HepG2 (cell line): Measurements from ENCODE around the gene CCDC88B. TPM values are rescaled to one million over a fixed set of nuclear protein-coding genes. Genes with fewer than 3 reads are reported as not detected.

Experiments used
- ATM ChIP-seq: fragments of 450-650 bp; IDR thresholded peaks from 2 replicates; pipeline ENCODE4 v1.7.1; 2017; ENCODE audit warnings: mild to moderate bottlenecking, borderline replicate concordance
- GPBP1L1 ChIP-seq: sonication (generic); formaldehyde crosslinking; IDR thresholded peaks from 2 replicates; pipeline ENCODE4 v1.5.0; 2020; ENCODE audit warnings: mild to moderate bottlenecking, missing genetic modification reagents
- HIVEP1 ChIP-seq: sonication (generic); formaldehyde crosslinking; IDR thresholded peaks from 2 replicates; pipeline ENCODE4 v1.4.0; 2020; ENCODE audit warnings: mild to moderate bottlenecking, missing genetic modification reagents
- MTA3 ChIP-seq: sonication (generic); formaldehyde crosslinking; IDR thresholded peaks from 2 replicates; pipeline ENCODE4 v1.4.0; 2020; ENCODE audit warnings: missing genetic modification reagents
- NPAS2 ChIP-seq: sonication (generic); formaldehyde crosslinking; IDR thresholded peaks from 2 replicates; pipeline ENCODE4 v1.8.0; 2022; ENCODE audit warnings: mild to moderate bottlenecking, missing genetic modification reagents, borderline replicate concordance
- PAX8 ChIP-seq: sonication (generic); formaldehyde crosslinking; IDR thresholded peaks from 2 replicates; pipeline ENCODE4 v1.8.0; 2022; ENCODE audit warnings: mild to moderate bottlenecking, missing genetic modification reagents, borderline replicate concordance
- SP5 ChIP-seq: IDR thresholded peaks from 2 replicates; pipeline ENCODE4 v1.6.1; 2016; ENCODE audit warnings: low read depth, borderline replicate concordance
- TRAFD1 ChIP-seq: sonication (generic); formaldehyde crosslinking; IDR thresholded peaks from 2 replicates; pipeline ENCODE4 v1.5.1; 2020; ENCODE audit warnings: missing genetic modification reagents, mild to moderate bottlenecking, borderline replicate concordance
- U2AF1 ChIP-seq: fragments of 200-400 bp; formaldehyde crosslinking; optimal IDR thresholded peaks from 2 replicates; pipeline ENCODE3; 2017; ENCODE audit warnings: mild to moderate bottlenecking, low read depth, low read length
- XRCC5 ChIP-seq: fragments of 200-400 bp; formaldehyde crosslinking; optimal IDR thresholded peaks from 2 replicates; pipeline ENCODE3; 2017; ENCODE audit warnings: mild to moderate bottlenecking, low read length
- ZFP36L2 ChIP-seq: sonication (generic); formaldehyde crosslinking; IDR thresholded peaks from 2 replicates; pipeline ENCODE4 v1.4.0; 2020; ENCODE audit warnings: missing genetic modification reagents
- ZGPAT ChIP-seq: IDR thresholded peaks from 2 replicates; pipeline ENCODE4 v1.6.1; 2016; ENCODE audit warnings: mild to moderate bottlenecking
- ZKSCAN5 ChIP-seq: sonication (generic); formaldehyde crosslinking; IDR thresholded peaks from 2 replicates; pipeline ENCODE4 v1.5.1; 2020; ENCODE audit warnings: mild to moderate bottlenecking, missing genetic modification reagents
- ZNF446 ChIP-seq: sonication (generic); formaldehyde crosslinking; IDR thresholded peaks from 2 replicates; pipeline ENCODE4 v1.5.0; 2020; ENCODE audit warnings: mild to moderate bottlenecking, missing genetic modification reagents
- ZNF572 ChIP-seq: sonication (generic); formaldehyde crosslinking; IDR thresholded peaks from 2 replicates; pipeline ENCODE4 v1.5.1; 2020; ENCODE audit warnings: mild to moderate bottlenecking, missing genetic modification reagents
- ZNF598 ChIP-seq: sonication (generic); formaldehyde crosslinking; IDR thresholded peaks from 2 replicates; pipeline ENCODE4 v1.5.1; 2020; ENCODE audit warnings: mild to moderate bottlenecking, missing genetic modification reagents, borderline replicate concordance
- ZNF614 ChIP-seq: IDR thresholded peaks from 2 replicates; pipeline ENCODE4 v1.6.1; 2018; ENCODE audit warnings: missing biosample characterization, missing genetic modification reagents, inconsistent platforms, borderline replicate concordance
- ZSCAN5A ChIP-seq: sonication (generic); formaldehyde crosslinking; IDR thresholded peaks from 2 replicates; pipeline ENCODE4 v1.8.0; 2022; ENCODE audit warnings: mild to moderate bottlenecking, missing genetic modification reagents, borderline replicate concordance
- polyA plus RNA-seq, 8 experiments: library from polyadenylated mRNA; depleted of rRNA in 3 of 8; stranded (reverse) in 7 of 8; unstranded in 1 of 8; fragments of >200 nt; fragmentation: Illumina TruSeq in 4 of 8; extraction: Trizol in 4 of 8; gene quantifications; 2 replicates each; pipeline versions ENCODE4 v1.2.1 to v1.2.3, GENCODE V29; 2011 to 2016; ENCODE audit warnings: low read depth in 4 of 8, missing spikeins in 1 of 8, mixed read lengths in 1 of 8; ENCODE audit not compliant: insufficient read depth in 1 of 8
- total RNA-seq, 5 experiments: library from RNA; depleted of rRNA; stranded (reverse); fragments of >200 nt; fragmentation: Illumina TruSeq; extraction: Trizol; gene quantifications; 2 replicates each; pipeline ENCODE4 v1.2.3, GENCODE V29; 2016; ENCODE audit warnings: low read depth in 1 of 5
- TF ChIP-seq, protein P1 (sequence below), 2 experiments: sonication (generic) in 1 of 2; formaldehyde crosslinking in 1 of 2; IDR thresholded peaks; 2 replicates each; pipeline versions ENCODE4 v1.5.1 to v1.6.1; 2011 to 2020; ENCODE audit warnings: borderline replicate concordance in 1 of 2, low read depth in 1 of 2, low read length in 1 of 2, mild to moderate bottlenecking in 1 of 2, missing genetic modification reagents in 1 of 2, moderate library complexity in 1 of 2

CCDC88B gene
- total and polyA plus RNA-seq, 2 of the 13 experiments (the other 11 are each of a cell fraction or from before 2014, with no cell fraction given), result 3.6 to 4.8 TPM

DNA sequence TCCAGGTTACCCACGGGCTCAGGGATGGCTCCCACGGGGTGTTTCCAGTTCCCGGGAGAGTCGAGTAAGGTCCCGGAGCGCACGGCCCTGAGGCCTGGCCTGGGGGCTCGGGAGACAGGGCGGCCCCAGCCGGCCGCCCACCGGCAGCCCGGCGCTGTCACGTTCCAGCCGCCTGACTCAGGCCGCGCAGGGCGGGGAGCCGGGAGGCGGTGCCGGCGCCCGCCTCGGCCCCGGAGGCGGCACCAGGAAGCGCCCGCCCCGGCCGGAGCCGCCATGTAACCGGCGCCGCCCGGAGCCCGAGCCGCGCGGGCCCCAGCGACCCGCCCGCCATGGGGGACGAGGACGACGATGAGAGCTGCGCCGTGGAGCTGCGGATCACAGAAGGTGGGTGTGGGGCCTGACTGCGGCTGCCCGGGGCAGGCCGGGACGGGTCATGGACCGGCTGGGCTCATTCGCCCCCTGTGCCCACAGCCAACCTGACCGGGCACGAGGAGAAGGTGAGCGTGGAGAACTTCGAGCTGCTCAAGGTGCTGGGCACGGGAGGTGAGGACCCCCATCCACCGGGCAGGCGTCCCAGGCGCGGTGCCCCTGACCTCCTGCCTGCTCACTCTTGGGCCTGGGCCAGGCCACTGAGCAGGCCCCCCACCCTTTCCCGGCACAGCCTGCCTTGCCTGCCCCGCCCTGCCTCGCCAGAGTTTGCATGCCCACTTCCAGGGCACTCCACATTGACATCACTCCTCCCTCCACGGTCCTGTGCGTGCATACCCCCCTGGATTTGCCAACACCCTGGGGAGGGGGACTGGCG is 19.1 kb downstream of the CCDC88B start, which contains the start of gene RPS6KA4 (continued):
- TF ChIP-seq ZSCAN5A (CRISPR knock-in tag) (no peak), HIVEP1 (CRISPR knock-in tag) (no peak), ZNF614 (no peak), ZFP36L2 (CRISPR knock-in tag) (no peak), TRAFD1 (CRISPR knock-in tag) (no peak), U2AF1 (no peak), PAX8 (CRISPR knock-in tag) (no peak), ZNF446 (CRISPR knock-in tag) (no peak), MTA3 (CRISPR knock-in tag) (no peak), ATM (no peak), XRCC5 (peak; percentile 28), ZNF598 (CRISPR knock-in tag) (no peak), ZNF572 (no peak), NPAS2 (CRISPR knock-in tag) (no peak), ZGPAT (CRISPR knock-in tag) (peak; percentile 32; the same call in 1 of the 2 replicates), GPBP1L1 (CRISPR knock-in tag) (no peak), ZKSCAN5 (CRISPR knock-in tag) (no peak), SP5 (peak; percentile 24; the same call in 1 of the 2 replicates)
- TF ChIP-seq, protein P1, sequence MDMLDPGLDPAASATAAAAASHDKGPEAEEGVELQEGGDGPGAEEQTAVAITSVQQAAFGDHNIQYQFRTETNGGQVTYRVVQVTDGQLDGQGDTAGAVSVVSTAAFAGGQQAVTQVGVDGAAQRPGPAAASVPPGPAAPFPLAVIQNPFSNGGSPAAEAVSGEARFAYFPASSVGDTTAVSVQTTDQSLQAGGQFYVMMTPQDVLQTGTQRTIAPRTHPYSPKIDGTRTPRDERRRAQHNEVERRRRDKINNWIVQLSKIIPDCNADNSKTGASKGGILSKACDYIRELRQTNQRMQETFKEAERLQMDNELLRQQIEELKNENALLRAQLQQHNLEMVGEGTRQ (IDR thresholded peaks at IDR 0.05; ENCODE audit: low read depth, low read length), result no peak
- TF ChIP-seq, protein P1 (CRISPR knock-in tag; IDR thresholded peaks at IDR 0.05; ENCODE audit: borderline replicate concordance), result no peak
